Activated naive CD4-positive, alpha-beta T cell (primary cell): ENCODE measurements around the gene XPNPEP2.

Experiments
- DNase-seq, 4 experiments: peaks; one replicate each; lab custom pipeline; 2025; lab: John Stamatoyannopoulos, UW

XPNPEP2 gene

GRCh38 chrX:129800186-129800585, 61.4 kb downstream of the XPNPEP2 start:
- no peak for DNase-seq

DNA sequence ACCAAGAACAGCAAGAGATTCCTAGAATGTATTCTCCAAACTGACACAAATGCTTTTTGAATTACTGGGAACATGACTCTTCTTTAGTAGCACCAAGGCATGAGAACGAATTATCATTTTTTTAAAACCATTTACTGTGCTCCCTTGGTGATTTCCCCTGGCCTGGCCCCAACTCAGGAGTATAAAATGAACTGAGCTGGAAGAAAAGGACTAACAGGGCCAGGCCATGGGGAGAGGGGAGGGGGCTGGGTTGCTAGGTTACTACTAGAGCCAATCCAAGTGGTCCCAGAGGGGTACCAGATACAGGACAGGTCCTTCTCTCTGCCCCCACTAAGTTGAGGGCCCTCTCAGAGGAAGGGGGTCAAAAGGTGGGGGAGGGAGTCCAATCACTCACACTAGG, 64.1 kb downstream of the XPNPEP2 start:
- DNase-seq = no peak

GRCh38 chrX:129804806-129805205, 66.0 kb downstream of the XPNPEP2 start:
- no peak for DNase-seq

- no peak for DNase-seq
Measured at GRCh38 chrX:129808158-129808828, 69.5 kb downstream of the XPNPEP2 start.

GRCh38 chrX:129808829-129809796, 70.3 kb downstream of the XPNPEP2 start:
- DNase-seq = no peak

- no peak for DNase-seq
Measured at GRCh38 chrX:129813662-129814368, 75.0 kb downstream of the XPNPEP2 start.

GRCh38 chrX:129818123-129818522, 79.3 kb downstream of the XPNPEP2 start:
- no peak for DNase-seq
